Fibroblast of skin of left quadriceps (primary cell): ENCODE results near the gene GNAI3.
A peak's percentile ranks its signal among the peaks of the same experiment; 100 is the strongest.

Source experiments
- DNase-seq, 2 experiments: peaks; one replicate each; pipeline ENCODE4 v3.0.0-alpha.2; 2013; ENCODE audit warnings: low read depth in 2 of 2

The GNAI3 gene

DNA sequence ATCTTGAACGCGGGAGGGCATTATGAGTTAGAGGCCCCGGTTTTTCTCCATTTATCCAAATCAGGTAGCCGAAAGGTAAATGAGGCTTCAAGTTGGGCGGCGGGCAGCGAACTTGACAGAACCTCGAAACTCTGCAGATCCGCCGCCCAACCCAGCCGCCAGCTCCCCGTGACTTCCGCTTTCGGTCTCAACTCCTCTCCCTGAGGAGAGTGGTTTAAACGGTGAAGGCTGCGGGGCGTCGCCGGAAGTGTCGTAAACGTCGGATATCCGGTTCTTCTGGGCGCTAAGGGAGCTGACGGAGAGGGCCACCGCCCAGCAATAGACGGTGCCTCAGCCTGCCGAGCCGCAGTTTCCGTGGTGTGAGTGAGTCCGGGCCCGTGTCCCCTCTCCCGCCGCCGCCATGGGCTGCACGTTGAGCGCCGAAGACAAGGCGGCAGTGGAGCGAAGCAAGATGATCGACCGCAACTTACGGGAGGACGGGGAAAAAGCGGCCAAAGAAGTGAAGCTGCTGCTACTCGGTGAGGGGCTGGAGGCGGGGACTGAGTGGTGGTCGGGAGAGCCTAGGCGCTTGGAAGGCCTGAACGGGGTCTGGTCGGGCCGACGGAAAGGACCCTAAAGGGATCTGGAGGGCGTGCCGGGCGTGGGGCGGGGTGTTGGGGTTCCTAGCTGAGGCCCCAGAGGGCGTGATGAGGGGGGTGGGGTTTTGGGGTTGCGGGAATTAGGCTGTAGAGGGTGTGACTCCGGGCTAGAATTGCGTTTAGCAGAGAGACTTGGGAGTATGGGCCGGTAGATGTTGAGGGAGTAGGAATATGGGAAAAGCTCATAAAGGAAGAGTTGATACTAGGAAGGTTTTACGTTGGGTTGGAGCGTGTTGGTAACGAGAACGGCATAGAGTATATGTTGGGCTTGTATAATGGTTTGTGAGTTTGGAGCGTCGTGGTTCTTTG lies at the start of gene GNAI3:
Gene GNAI3 (plus strand): TSS at position 295 of the 947 bp plus-strand sequence. CDS start 106 bp downstream, at position 401.
- DNase-seq = peak; percentile 86

DNA sequence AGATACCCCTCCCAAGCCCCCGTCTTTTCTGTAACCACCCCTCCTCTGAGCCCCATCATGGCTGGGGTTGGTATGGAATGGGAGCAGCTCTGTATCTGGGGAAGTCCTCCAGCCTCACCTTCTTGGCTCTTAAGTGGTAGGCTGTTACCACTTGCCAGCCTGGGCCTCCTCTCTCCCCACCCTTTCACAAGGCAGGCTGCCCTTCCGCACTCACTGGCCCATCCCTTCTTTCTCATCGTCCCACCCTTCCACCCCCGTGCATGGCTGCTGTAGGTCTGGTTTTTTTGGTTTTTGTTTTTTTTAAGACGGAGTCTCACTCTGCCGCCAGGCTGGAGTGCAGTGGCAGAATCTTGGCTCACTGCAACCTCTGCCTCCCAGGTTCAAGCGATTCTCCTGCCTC lies 49.3 kb upstream of the GNAI3 start:
- DNase-seq = no peak

DNA sequence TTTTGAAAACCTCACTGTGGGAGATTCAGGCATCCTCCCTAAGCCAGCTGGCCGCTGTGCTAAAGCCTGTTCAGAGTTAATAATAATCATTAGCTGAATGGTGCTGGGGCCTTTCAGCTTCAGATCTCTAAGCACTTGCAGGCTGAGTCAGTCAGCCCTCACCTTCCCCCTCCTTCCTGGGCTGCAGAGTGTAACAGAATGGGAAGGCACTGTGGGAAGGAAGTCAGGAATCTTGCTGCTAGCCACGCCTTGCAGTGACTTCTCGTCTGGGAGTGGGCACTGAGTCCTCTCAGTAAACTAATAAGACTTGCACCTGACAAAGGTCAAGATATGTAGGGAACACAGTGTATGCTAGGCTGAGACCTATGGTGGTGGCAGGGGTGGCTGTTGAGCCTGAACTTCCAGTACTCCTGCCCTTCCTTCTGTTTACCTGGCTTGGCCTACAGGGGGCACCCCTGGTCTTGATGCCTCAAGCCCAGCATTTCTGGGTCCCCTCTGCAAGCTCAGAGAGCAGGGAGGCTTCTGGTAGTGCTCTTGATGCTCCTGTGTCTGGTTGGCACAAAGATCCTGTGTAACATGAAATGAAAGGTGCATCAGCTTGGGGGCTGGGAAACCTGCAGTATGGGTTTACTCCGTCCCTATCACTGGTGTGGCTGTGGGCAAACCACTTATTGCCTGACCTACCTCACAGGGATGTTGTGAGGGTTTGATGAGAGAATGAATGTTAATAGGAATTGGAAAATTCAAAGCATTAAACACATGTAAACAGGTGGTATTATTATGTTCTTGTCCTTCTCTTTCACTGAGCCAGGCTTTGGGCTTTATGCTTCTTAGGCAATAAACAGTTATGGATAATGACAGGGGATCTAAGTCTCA lies 48.5 kb upstream of the GNAI3 start:
- DNase-seq = no peak

DNA sequence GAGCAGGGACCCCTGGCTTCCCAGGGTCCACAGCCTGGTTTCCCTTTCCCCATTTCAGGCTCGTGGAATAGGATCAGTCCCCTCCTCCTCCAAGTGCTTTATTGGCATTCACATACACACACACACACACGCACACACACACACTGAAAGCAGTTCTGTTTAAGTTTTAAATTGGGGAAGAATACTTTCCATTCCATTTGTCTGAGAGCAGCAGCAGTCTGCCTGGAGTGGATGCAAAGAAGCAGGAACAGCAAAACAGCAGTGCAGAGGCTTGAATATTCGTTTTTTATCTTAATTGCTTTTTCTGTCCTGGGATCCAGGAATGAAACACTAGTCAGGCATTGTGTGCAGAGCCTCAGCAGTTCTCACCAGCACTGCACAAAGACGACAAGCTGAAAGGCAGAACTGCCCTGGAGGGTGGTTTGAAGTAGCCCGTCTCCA lies 47.5 kb upstream of the GNAI3 start:
- DNase-seq = peak in 1 of 2 experiments; percentile 36

DNA sequence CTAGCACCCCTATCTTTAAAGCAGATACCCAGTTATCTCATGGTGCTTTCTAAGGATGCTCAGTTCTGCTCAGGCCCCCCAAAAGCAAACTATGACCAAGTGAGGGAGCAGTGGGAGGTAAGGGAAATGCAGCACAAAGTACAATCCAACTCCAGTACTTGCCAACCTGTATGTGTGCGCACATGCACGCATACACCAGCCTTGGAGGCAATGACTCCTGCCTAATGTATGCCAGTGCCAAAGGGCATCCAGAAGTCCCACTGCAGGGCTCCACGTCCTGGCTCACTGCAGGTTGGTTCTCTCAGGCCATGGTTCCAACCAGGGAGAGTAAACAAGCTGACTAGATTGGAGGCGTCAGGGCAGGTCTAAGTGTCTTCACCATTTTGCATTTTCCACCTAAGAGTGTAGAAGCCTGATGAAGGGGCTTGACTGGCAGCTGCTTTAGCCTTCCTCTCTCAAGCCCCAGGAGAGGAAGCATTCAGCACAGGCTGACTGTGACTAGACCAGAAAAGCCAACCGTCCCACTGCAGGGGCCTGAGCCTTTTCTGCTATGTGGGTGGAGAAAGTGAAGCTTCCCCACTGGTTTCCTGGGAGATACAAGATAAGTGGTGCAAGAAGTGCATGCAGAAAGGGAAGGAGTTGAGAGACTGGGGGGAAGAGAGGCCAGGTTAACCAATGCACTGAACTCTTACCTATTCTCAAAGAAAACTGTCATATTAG lies 46.6 kb upstream of the GNAI3 start:
- DNase-seq = no peak

DNA sequence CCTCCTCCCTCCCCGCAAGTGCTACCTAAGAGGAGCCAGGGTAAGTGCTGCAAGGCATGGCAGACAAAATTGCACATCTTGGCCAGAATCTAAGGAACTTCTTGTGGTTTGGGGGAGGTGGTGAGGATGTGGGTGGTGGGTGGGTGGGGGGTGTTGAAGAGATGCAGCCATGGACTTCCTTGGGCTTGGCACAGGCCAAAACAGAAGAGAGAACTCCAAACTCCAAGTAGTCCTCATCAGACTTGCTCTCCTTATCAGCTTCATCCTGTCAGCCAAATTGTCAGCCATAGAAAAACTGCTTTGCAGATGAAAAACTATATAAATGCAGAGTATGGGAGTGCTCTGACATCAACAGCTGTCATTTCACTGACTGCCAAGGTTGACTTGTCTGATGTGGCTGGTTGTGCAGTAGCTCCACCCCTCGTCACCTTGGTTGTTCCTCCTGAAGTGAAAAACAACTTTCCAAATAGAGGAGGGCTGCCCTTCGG lies 46.0 kb upstream of the GNAI3 start:
- no peak for DNase-seq

DNA sequence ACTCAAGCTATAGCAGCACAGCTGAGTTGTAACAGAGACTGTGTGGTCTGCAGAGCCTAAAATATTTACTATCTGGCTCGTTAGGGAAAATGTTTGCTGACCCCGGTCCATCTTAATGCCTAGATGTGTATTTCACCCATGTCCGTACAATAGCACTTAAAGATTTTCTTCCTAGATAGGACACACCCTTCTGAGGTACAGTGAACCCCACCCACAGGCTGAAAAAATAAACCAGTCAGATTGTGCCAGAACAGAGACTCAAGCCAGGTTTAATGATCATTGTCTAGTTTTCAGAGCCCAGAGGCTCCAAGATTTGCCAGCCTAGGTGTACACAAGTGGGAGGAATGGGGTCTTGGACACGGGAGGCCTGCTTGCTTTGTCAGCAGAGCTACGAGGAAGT lies 44.5 kb upstream of the GNAI3 start:
- no peak for DNase-seq

DNA sequence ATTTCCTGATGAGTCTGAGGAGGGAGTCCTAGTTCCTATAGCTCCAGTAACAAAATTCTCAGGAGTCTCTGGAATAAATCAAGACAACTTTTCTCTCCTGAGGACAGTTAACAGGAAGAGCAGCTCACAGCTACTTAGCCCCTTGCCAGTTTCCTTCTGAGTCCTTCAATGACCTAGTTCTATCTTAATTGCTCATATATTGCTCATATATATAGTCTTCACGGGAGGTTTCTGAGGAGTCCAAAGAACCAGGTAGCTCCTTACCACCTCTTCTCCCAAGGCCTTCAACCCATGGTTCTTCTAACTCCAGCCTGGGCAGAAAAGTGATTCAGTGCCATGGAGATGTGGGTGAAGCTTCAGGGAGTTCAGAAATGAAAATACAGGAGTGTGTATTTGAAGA lies 43.4 kb upstream of the GNAI3 start:
- no peak for DNase-seq

DNA sequence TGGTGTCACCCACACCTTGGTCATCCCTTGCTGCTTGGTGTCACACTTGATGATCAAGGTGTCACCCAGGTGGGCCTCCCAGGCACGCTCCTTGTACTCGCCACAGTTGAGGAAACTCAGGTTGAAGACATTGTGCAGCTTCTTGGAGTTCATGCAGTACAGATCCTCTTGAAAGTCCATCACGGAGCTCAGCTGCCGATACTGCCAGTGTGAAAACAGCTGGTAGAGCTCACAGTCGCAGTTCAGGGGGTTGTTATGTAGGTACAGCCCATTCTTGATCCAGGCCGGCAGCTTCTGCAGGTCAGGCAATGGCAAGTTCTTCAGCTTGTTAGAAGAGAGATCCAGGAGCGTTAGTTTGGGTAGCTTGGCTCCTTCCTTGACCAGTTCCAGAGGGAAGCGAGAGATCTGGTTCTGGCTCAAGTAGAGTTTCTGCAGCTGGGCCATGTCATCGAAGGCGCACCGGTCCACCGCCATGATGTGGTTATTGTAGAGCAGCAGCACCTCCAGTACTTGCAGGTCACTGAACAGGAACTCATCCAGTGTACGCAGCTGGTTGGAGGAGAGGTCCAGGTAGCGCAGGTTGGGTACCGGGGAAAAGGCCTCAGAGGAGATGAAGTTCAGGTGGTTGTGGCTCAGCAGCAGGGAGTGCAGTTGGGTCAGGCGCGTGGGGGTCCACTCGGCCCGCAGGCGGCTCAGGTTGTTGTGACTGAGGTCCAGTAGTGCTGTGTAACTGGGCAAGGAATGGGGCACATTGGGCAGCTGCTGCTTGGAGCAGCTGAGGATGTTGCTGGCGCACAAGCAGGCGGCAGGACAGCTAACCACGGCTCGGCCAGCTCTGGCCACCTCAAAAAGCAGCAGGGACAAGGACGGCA lies 40.2 kb upstream of the GNAI3 start:
- no peak for DNase-seq

DNA sequence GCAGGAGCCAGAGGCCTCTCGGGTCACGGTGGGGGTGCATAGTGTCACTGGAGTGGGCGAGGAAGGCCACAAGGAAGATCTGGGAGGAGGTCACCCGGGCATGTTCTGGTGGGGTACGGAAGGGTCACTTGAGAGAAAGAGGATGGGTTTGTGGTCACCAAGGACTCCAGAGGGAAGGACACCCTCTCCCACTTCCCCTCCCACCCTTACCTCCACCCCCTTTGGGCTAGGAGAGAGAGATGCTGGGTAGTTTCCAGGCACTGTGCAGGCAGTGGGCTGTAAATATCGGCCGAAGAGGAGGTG lies 39.6 kb upstream of the GNAI3 start:
- no peak for DNase-seq

DNA sequence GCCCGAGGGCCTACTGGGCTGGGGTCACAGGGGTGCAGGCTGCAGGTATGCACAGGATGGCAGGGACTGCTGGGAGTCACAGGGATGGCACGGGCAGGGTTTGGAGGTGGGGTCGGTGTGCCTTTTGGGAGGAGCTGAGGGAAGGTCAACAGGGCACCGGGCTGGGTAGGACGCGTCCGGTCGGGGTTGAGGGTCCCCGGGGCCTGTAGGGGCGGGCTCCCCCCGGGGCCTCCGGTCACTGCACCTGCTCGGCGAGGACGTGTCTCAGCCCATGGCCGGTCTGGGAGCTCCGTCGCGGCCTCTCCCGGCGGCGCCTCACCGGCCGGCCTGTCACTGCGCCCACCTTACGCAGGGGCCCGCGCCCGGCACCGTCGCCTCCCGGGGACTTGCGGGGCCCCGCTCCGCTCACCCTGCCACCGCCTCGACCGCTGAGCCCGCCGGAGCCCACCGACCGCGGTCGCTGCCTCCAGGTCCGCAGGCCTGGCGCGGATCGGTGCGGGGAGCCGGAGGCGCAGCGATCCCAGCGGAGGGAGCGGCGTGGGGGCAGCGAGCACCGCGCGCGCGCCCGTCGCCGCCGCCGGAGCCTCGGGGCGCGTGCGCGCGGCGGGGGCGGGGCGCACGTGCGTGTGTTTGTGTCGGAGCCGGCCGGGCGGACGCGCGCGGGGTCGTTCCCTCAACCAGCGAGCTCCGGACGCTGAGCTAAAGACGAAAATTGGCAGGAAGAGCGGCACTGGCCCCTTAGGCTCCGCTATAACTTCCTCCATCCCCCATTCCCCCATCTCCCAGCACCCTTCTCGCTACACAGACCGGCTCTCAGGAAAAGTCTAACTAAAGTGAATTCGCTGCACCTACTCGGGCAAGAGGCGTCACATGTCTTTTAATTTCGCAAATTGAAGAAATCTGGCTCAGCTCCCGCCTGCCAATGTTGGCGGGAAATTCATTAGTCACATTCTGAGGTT lies 39.0 kb upstream of the GNAI3 start, which contains the start of gene AMIGO1:
Gene AMIGO1 (minus strand): TSS at position 552 of the 959 bp plus-strand sequence. CDS start 815 bp downstream, outside the sequence.
- no peak for DNase-seq

DNA sequence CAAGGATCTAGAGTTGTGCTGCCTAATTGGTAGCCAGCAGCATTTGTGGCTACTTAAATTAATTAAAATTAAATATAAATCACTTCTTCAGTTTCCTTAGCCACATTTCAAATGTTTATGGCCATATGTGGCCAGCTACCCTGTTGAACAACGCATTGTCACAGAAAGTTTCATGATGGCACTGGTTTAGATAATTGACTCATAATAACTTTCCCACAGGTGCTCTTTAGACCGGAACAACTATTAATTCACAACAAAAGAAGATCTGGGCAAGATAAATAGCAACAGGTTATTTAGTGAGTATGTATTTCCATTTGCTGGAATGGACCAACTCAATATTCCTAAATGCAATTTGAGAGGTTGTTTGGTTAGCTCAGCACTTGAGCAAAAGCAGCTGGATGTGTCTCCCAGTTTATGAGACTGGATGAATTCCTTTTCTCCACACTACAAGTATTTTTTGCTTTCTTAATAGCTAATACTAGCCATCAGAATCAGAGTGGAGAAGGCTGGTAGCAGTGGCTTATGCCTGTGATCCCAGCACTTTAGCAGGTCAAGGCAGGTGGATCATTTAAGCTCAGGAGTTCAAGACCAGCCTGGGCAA lies 35.2 kb upstream of the GNAI3 start:
- no peak for DNase-seq

DNA sequence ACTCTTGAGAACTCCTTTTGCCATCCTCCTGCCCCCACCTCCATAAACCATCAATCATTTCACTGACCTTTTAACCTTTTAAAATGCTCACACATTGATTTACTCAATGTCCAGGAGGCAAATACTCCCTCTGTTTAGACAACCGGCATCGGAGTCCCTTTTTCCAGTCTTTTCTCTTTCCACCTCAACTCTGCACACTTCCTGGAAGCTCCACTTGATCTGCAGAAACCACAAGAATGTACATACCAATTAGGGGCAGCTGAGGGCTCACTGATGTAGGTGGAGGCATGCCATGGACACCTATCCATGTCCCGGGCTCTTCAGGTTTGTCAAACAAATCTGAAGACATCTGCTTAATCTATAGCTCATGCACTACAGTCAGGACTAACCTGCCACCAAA lies 33.6 kb upstream of the GNAI3 start:
- no peak for DNase-seq

DNA sequence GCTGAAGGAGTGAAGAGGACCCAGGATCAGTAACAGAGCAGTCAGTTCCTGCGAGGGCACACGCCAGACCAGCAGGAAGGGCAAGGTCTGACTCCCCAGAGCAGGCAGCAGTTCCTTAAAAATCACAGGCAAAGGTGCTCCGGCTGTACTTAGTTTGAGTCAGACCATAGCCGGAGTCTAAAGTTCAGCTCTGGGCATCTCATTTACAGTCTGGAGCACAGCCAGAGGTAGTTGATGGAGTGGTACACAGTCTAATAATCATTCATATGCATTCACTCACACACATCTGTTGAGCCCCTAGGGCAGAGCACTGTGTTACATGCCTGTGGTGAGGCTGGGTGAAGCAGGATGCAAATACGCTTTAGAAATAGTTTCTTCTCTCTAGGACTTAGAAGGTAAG lies 31.5 kb upstream of the GNAI3 start:
- peak in 1 of 2 experiments; percentile 31 for DNase-seq

DNA sequence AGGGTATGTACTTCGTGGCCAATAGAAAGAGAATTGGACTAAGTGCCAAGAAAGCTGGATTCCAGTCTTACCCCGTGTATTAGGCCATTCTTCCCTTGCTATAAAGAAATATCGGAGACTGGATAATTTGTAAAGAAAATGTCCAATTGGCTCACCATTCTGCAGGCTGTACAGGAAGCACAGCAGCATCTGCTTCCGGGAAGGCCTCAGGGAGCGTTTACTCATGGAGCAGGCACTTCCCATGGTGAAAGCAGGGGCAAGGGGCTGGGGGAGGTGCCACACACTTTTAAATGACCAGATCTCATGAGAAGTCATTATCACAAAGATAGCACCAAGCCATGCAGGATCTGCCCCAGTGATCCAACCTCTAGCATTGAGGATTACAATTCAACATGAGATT lies 31.1 kb upstream of the GNAI3 start:
- no peak for DNase-seq

DNA sequence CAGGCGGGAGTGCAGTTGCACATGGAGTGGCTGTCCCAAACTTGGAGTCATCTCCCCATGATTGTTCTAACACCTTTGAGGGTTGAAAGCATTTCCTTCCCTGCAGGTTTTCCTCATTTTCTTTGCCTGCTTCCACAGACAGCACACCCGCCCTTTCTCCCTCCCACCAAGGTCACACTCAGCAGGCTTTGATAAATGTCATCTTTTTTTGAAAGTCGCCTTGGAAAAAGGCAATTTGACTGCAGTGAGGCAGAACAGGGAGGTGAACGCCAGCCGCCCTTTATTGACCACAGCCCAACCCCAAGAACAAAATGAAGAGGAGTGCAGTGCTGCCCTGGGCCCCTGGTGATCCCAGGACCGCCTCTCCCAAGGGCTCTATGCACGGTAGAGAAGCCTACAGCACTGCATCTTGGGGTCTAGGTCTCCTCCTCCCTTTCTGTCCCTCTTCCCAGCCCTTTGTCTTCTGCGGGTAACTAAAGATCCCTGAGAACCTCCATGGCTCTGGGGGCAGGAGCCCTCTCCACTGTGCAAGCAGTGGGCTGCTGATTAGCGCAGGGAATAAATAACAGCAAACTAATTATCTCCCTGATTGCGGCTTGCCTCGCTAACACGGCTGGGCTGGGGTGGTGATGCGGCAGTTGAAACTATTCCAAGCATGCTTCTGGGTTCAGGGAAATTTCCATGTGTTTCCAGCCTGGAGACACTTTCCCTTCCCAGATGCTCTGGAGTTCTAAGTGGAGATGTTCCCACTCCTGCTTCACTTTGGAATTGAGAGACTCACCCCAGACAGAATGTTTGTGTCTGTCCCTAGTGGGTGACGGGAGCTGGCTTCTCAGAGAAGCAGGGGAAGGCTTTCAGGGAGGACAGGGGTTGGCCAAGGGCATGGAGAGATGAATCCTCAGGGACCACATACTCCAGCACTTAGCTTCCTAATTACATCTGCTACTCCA lies 27.1 kb upstream of the GNAI3 start:
- DNase-seq = no peak

DNA sequence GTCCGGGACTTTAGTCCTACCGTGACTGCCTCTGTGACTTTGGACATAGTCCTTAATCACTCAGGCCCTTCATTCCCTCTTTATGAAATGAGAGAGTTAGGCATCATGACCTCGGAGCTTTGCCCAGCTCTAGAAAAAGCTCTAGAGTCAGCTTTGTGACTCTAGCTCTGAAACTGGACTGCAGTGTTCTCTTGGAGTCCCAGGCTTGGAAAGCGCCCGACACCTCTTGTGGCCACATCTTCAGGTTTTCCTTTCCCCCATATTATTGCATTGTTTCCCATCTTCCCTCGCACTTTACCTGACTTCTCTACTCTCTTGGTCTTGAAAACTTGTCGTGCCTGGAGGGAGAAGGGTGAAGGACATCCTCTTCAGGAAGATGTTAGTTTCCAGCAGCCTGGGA lies 26.4 kb upstream of the GNAI3 start:
- no peak for DNase-seq

DNA sequence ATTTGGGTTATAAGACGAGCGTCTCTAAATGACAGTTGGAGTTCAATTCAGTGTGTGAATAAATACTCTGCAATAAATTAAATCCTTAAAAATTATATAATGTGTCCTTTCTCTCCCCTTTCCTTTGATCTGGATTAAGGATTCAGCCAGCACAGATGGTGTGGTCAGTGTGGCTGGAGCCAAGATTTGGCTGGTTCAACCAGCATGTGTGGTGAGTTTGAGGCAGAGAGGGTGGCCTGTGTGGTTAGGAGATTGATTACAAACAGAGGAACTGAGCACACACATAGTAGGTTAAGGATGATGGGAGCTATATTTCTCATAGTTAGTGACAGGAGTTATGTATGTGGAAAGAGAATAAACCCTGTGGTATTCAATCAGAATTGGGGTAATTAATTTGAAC lies 24.7 kb upstream of the GNAI3 start:
- DNase-seq = no peak
